CD4-positive, alpha-beta T cell treated with Interleukin-21 for 1 hour (primary cell): Measurements from ENCODE around the gene RNF34.

ENCODE experiments used
- DNase-seq: peaks from one replicate; pipeline ENCODE4 v3.0.0-alpha.2; 2020

RNF34 gene

DNA sequence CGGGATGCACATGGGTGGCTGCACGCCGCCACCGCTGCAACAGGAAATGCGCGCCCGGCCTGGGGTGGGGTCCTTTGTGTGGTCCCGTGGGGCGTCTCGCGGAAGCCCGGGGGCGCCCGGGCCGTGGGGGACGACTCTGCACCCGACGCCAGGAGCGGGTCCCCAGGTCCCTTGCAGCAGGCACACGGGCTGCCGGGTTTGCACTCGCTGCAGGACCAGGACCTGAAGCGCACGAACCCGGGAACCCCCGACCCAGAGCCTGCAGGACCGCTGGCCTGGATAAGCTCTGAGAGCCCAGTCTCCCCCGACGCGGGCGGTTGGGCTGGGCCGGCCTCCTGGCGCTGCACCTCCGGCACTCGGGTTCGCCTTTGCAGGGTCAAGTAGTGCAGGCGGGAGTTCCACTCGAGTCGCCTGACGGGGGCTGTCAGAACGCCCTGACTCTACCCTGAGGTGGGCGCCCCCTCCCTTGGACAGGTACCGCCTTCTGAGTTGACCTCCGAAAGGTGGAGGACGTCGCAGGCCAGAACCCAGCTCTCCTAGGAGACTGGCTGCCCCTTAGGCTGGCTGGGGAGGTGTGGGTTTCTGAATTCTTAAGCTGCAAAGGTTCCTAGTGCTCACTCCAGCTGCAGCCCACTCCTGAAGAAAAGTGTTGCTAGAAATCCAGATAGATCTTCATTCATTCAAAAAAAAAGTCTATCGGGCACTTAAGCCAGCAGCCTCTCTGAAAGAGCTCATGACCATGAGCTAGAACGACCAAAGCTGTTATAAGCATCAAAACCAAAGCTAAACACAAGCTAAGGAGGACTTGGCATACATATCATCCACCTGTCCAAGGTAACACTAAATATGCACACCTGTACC lies 68.0 kb downstream of the RNF34 start:
- DNase-seq = no peak

DNA sequence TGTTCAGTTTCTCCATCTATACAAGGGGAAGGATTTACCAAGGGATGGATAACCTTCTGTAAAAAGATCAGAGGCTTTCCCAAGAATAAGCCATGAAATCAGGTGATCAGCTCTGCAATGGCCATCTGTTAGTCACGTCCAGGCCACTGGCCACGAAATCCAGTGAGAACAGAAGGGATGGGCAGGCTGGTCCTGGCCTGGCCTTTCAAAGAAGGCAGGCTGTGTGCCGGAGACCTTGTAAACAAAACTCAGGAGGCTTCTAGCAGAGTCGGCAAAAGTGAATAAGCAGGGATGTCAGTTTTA lies 68.5 kb downstream of the RNF34 start:
- no peak for DNase-seq

GRCh38 chr12:121470751-121471150 lies 70.8 kb downstream of the RNF34 start:
- no peak for DNase-seq

GRCh38 chr12:121472150-121472905 lies 72.4 kb downstream of the RNF34 start:
- no peak for DNase-seq
